HG03457 (cell line): Measurements from ENCODE around the gene SYNJ2.

ENCODE experiments used
- ATAC-seq: cut with Tn5 transposase; IDR thresholded peaks from one replicate; pipeline ENCODE4 v1.9.1; 2021; ENCODE audit warnings: moderate number of reproducible peaks; ENCODE audit not compliant: unreplicated experiment

SYNJ2 gene

GRCh38 chr6:158071121-158072082, 89.7 kb downstream of the SYNJ2 start:
- ATAC-seq = no peak

- no peak for ATAC-seq
Measured at GRCh38 chr6:158072083-158072721, 90.5 kb downstream of the SYNJ2 start.

- no peak for ATAC-seq
Measured at GRCh38 chr6:158073776-158074175, 92.1 kb downstream of the SYNJ2 start.

- no peak for ATAC-seq
Measured at GRCh38 chr6:158076548-158076947, 94.9 kb downstream of the SYNJ2 start.

GRCh38 chr6:158077676-158078075, 96.0 kb downstream of the SYNJ2 start:
- ATAC-seq = no peak

- no peak for ATAC-seq
Measured at GRCh38 chr6:158078320-158078719, 96.7 kb downstream of the SYNJ2 start.

- no peak for ATAC-seq
Measured at GRCh38 chr6:158080849-158081656, 99.4 kb downstream of the SYNJ2 start.

- no peak for ATAC-seq
Measured at GRCh38 chr6:158081657-158081935, 99.9 kb downstream of the SYNJ2 start.

- ATAC-seq = no peak
Measured at GRCh38 chr6:158083455-158084325, 102.0 kb downstream of the SYNJ2 start.

- no peak for ATAC-seq
Measured at GRCh38 chr6:158085261-158086053, 103.8 kb downstream of the SYNJ2 start.

- peak; percentile 71 for ATAC-seq
Measured at GRCh38 chr6:158086054-158086503, 104.4 kb downstream of the SYNJ2 start.

GRCh38 chr6:158086504-158087223, 105.0 kb downstream of the SYNJ2 start:
- ATAC-seq = no peak

GRCh38 chr6:158087224-158087867, 105.7 kb downstream of the SYNJ2 start:
- no peak for ATAC-seq

GRCh38 chr6:158092806-158093205, 111.1 kb downstream of the SYNJ2 start:
- ATAC-seq = no peak

GRCh38 chr6:158095031-158095430, 113.4 kb downstream of the SYNJ2 start:
- ATAC-seq = no peak

- no peak for ATAC-seq
Measured at GRCh38 chr6:158095671-158096070, 114.0 kb downstream of the SYNJ2 start.

- no peak for ATAC-seq
Measured at GRCh38 chr6:158103228-158103627, 121.6 kb downstream of the SYNJ2 start.

GRCh38 chr6:158104696-158105095, 123.0 kb downstream of the SYNJ2 start:
- ATAC-seq = no peak

- no peak for ATAC-seq
Measured at GRCh38 chr6:158109748-158110147, 128.1 kb downstream of the SYNJ2 start.
